Measurements from ENCODE around the gene STPG3.
"Not testable (repeated sequence)": the region's sequence is repeated elsewhere in the genome, so short reads cannot be mapped to it uniquely, and the experiment has no call there.

STPG3 gene

GRCh38 chr9:137247135-137247915, 3.8 kb upstream of the STPG3 start:
- no peak for DNase-seq

GRCh38 chr9:137247916-137248175, 3.2 kb upstream of the STPG3 start:
- no peak for DNase-seq

- no peak for DNase-seq
These were observed 525 bp upstream of the STPG3 start for GRCh38 chr9:137250329-137251193.

GRCh38 chr9:137251490-137252268, 593 bp downstream of the STPG3 start:
- no peak for DNase-seq

GRCh38 chr9:137252555-137253506, 1.7 kb downstream of the STPG3 start:
- no peak for DNase-seq

- no peak for DNase-seq
These were observed 2.9 kb downstream of the STPG3 start for GRCh38 chr9:137253717-137254623.

- DNase-seq, result no peak
These were observed 3.8 kb downstream of the STPG3 start, which contains the start of gene NELFB for GRCh38 chr9:137254624-137255447. Gene NELFB, plus strand, starts transcription at chr9:137255327.

GRCh38 chr9:137255448-137256114, 4.5 kb downstream of the STPG3 start:
- DNase-seq, result no peak

GRCh38 chr9:137256362-137256761, 5.3 kb downstream of the STPG3 start:
- DNase-seq, result no peak

- DNase-seq, result no peak
These were observed 5.8 kb downstream of the STPG3 start for GRCh38 chr9:137256856-137257255.

GRCh38 chr9:137262173-137262908, 11.3 kb downstream of the STPG3 start:
- not testable (repeated sequence) for DNase-seq

GRCh38 chr9:137262909-137263285, 11.8 kb downstream of the STPG3 start:
- no peak for DNase-seq

GRCh38 chr9:137263506-137263905, 12.4 kb downstream of the STPG3 start:
- no peak for DNase-seq

GRCh38 chr9:137264067-137264466, 13.0 kb downstream of the STPG3 start:
- DNase-seq, result no peak

- no peak for DNase-seq
These were observed 14.5 kb downstream of the STPG3 start for GRCh38 chr9:137265496-137266161.

GRCh38 chr9:137266162-137266527, 15.1 kb downstream of the STPG3 start:
- DNase-seq, result no peak

GRCh38 chr9:137266585-137267453, 15.7 kb downstream of the STPG3 start:
- no peak for DNase-seq

All from DMS 273 treated with DMSO at 0.1 percent for 48 hours (cell line).